Naive thymus-derived CD8-positive, alpha-beta T cell (primary cell): Measurements from ENCODE around the gene FBXW10. TPM values are rescaled to one million over a fixed set of nuclear protein-coding genes. Genes with fewer than 3 reads are reported as not detected.
A peak's percentile ranks its signal among the peaks of the same experiment; 100 is the strongest.
"Not testable (repeated sequence)": the region's sequence is repeated elsewhere in the genome, so short reads cannot be mapped to it uniquely, and the experiment has no call there.

Experiments
- ATAC-seq, 2 donors: fragments of 150-1000 bp; cut with Tn5 transposase in 1 of 2; sonication (Bioruptor Pico), chemical (Tn5 transposase) in 1 of 2; 1 replicate in 1 of 2; 2 replicates in 1 of 2; pipeline ENCODE4 v1.10.0; 2021; ENCODE audit warnings: mild to moderate bottlenecking in 2 of 2, moderate library complexity in 2 of 2
- POLR2A ChIA-PET: fragments of 350-600 bp; sonication (Branson Sonifier 250); formaldehyde crosslinking; loops from one replicate; lab custom pipeline; 2021; ENCODE audit warnings: antibody characterized with exemption; lab: Charles Lee
- DNase-seq, 10 donors: peaks; one replicate each; pipeline versions ENCODE4 v3.0.0 to v3.0.0-alpha.2; 2020 to 2022
- H3K27ac Mint-ChIP-seq, 10 donors: one replicate each; pipeline ENCODE4 v1.8.0; 2020 to 2022; ENCODE audit warnings: mild to moderate bottlenecking in 10 of 10, mixed read lengths in 10 of 10, moderate library complexity in 4 of 10, inconsistent platforms in 1 of 10
- H3K27me3 Mint-ChIP-seq, 5 donors: one replicate each; pipeline ENCODE4 v1.8.0; 2021 to 2022; ENCODE audit warnings: mixed read lengths in 5 of 5
- H3K36me3 Mint-ChIP-seq, 3 donors: one replicate each; pipeline ENCODE4 v1.8.0; 2020 to 2022; ENCODE audit warnings: mixed read lengths in 3 of 3, mild to moderate bottlenecking in 2 of 3, inconsistent platforms in 1 of 3
- H3K4me1 Mint-ChIP-seq, 4 donors: one replicate each; pipeline ENCODE4 v1.8.0; 2021 to 2022; ENCODE audit warnings: mixed read lengths in 4 of 4
- H3K4me3 Mint-ChIP-seq, 10 donors: one replicate each; pipeline ENCODE4 v1.8.0; 2020 to 2022; ENCODE audit warnings: mild to moderate bottlenecking in 10 of 10, mixed read lengths in 10 of 10, moderate library complexity in 6 of 10, inconsistent platforms in 1 of 10
- H3K9me3 Mint-ChIP-seq, 9 donors: one replicate each; pipeline ENCODE4 v1.8.0; 2020 to 2022; ENCODE audit warnings: mixed read lengths in 9 of 9, mild to moderate bottlenecking in 3 of 9, inconsistent platforms in 1 of 9, moderate library complexity in 1 of 9
- polyA plus RNA-seq, 3 donors: library from polyadenylated mRNA; unstranded; fragments of 300-500 nt; fragmentation: Illumina TruSeq; gene quantifications; one replicate each; pipeline ENCODE4 v1.2.3, GENCODE V29; 2021
- total RNA-seq, 8 experiments: library from RNA in 2 of 8; stranded (reverse) in 2 of 8; gene quantifications; one replicate each; pipeline ENCODE4 v1.2.3 and lab custom pipeline; 2021 to 2026

The FBXW10 gene
- total and polyA plus RNA-seq, 5 experiments from 2014 or later = not detected

DNA sequence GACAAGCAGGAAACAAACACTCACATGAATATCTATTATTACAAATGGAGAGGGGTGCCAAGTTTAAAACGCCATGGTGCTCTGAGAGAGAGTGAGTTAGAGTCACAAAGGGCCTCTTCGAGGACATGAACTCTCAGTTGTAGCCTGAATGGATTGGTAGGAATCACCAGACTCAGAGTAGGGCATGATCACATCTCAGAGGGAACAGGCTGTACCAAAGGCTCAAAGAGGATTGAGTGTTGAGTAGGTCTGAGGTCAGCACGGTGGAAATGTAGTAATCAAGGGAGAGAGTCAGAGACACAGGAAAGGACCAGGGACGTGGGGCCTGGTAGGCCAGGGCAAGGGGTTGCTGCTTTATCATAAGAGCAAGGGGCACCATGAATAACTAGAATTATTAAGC, 10.5 kb upstream of the FBXW10 start:
- H3K36me3 Mint-ChIP-seq, H3K27me3 Mint-ChIP-seq: not testable (repeated sequence)
- peak overlapping the region in 1 of 10 donors; percentile 53 for H3K27ac Mint-ChIP-seq

DNA sequence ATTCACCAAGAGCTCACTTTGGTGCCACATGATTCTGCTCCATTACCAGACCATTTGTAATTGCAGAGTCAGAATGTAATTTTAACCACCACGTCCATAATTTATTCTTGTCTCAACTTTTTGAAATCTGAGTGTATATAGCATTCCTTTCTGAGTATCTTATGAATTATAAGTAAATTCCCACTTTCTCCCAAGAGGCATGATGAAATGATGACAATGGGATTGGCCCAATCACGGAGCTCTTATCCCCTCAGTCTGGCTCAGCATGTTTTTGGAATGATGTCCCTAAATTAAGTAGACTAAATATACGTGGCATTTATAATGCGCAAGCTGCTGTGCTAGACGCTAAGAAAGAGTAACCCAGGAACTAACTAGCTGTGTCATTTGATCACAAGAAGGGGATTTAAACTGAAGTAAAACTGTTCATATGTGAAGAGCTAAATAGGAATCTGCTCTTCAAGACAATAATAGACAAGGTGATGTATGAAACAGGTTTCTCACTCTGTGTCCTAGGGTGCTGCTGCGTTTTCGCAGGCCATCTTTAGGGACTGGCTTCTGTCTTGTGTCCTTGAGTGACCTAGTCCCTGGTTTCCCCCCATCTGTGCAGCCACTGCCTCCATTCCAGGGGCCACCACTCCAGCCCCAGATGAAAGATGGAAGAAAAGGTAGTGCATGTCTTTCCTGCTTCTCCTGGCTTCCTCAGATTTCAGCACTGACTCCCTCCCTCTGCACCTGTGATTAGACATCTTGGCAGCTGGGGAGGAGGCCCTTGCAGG, 4.0 kb upstream of the FBXW10 start:
- H3K4me1 Mint-ChIP-seq, H3K4me3 Mint-ChIP-seq, POLR2A ChIA-PET, H3K27ac Mint-ChIP-seq, H3K36me3 Mint-ChIP-seq, H3K9me3 Mint-ChIP-seq, H3K27me3 Mint-ChIP-seq, ATAC-seq, DNase-seq: not testable (repeated sequence)

More for the DNA sequence above, 10.5 kb upstream of the FBXW10 start:
- H3K4me3 Mint-ChIP-seq, DNase-seq, H3K4me1 Mint-ChIP-seq, H3K9me3 Mint-ChIP-seq, POLR2A ChIA-PET, ATAC-seq: not testable (repeated sequence)

DNA sequence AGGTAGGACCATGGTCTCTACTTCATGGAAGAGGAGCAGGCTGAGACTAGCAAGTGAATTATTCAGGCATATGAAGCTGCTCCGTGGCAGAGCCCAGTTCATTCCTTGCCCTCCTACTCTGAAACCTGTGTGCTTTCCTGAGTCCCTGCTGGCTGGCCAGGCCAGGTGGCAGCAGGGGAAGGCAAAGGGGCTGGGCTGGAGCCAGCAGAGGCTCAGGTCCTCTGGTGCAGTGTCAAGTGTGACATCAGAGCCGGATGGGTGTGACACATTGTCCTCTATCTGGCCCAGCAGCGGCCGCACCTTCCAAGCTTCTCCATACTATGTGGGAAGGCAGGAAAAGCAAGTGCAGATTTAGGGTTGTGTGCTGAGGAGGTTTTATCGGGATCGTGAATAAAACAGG, 2.6 kb upstream of the FBXW10 start:
- H3K36me3 Mint-ChIP-seq, POLR2A ChIA-PET, H3K27me3 Mint-ChIP-seq, ATAC-seq, DNase-seq, H3K4me1 Mint-ChIP-seq, H3K27ac Mint-ChIP-seq, H3K4me3 Mint-ChIP-seq, H3K9me3 Mint-ChIP-seq: not testable (repeated sequence)

DNA sequence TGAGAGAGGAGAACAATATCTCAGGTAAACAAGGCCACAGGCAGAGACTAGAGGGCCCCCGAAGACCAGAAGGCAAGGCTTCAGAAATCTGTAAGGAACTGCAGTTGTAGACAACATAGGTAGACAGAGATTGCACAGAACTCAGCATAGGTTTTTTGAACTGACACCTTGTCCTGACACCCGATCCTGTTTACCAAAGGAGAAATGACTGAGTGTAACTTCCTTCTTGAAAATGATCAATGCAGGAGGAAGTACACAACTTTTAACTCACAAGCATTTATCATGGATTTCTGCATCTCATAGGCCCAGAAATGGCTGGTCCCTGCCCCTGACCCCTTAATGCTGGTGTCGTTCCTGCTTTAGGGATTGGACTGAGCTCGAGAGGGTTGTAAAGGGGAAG, 872 bp downstream of the FBXW10 start:
- DNase-seq, H3K9me3 Mint-ChIP-seq, H3K27ac Mint-ChIP-seq, H3K4me3 Mint-ChIP-seq, POLR2A ChIA-PET, H3K4me1 Mint-ChIP-seq, H3K36me3 Mint-ChIP-seq, ATAC-seq, H3K27me3 Mint-ChIP-seq: not testable (repeated sequence)

DNA sequence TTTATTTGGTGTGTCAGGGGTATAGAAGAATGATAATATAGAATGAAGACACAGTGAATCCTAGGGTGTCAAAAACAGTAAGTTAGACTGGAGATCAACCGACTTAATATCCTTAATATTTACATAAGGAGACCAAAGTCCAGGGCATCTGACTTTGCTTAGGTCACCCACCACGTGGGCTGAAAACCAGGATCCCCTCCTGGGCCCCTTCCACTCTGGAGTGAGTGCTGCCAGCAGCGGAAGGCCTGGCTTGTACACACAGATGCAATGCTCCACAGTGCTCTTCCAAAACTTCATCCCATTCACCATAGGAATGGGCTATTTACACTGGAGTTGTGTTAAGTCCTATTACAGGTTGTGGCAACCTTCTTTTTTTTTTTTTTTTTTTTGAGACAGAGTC, 2.7 kb downstream of the FBXW10 start:
- H3K4me3 Mint-ChIP-seq, DNase-seq, H3K27ac Mint-ChIP-seq, H3K27me3 Mint-ChIP-seq, ATAC-seq, H3K4me1 Mint-ChIP-seq, H3K36me3 Mint-ChIP-seq, H3K9me3 Mint-ChIP-seq, POLR2A ChIA-PET: not testable (repeated sequence)

DNA sequence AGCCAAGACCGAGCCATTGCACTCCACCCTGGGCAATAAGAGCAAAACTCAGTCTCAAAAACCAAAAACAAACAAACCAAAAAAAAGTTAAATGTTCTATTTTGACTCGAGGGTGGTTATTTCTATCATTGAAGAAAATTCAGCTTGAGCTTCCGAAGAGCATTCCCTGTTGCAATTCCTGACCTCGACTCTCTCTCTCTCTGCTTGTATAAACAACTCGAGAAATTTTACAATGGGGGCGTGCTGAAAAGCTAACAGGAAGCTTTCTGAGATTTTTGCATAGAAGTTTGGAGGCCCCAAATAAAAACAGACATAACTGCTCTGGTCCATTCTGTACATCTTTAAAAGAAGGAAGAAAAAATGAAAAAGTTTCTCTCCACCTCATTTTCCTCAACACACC, 3.6 kb downstream of the FBXW10 start:
- POLR2A ChIA-PET, H3K4me3 Mint-ChIP-seq, H3K9me3 Mint-ChIP-seq: not testable (repeated sequence)

DNA sequence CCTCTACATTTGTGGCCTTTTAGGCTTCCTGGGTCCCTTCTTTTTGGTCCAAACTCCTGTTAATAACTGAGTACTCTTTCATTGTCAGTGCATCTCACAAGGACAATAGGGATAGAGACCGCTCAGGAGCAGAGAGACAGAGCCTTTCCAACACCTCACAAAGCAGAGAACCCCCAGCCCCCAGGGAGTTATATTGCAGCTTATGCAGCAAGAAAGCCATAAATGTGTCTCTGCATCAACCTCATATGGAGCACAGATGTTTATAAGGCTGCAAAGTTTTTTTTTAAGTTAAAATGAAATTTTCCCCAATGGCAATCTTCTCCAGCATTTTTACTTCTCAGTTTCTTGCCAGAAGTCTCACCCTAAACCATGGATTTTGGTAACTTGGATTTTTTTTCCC, 6.4 kb downstream of the FBXW10 start:
- H3K27ac Mint-ChIP-seq, H3K9me3 Mint-ChIP-seq, POLR2A ChIA-PET, ATAC-seq, H3K4me1 Mint-ChIP-seq, H3K4me3 Mint-ChIP-seq, H3K36me3 Mint-ChIP-seq, DNase-seq, H3K27me3 Mint-ChIP-seq: not testable (repeated sequence)

More for the DNA sequence above, 3.6 kb downstream of the FBXW10 start:
- ATAC-seq, H3K36me3 Mint-ChIP-seq, H3K27ac Mint-ChIP-seq, H3K4me1 Mint-ChIP-seq, DNase-seq, H3K27me3 Mint-ChIP-seq: not testable (repeated sequence)

DNA sequence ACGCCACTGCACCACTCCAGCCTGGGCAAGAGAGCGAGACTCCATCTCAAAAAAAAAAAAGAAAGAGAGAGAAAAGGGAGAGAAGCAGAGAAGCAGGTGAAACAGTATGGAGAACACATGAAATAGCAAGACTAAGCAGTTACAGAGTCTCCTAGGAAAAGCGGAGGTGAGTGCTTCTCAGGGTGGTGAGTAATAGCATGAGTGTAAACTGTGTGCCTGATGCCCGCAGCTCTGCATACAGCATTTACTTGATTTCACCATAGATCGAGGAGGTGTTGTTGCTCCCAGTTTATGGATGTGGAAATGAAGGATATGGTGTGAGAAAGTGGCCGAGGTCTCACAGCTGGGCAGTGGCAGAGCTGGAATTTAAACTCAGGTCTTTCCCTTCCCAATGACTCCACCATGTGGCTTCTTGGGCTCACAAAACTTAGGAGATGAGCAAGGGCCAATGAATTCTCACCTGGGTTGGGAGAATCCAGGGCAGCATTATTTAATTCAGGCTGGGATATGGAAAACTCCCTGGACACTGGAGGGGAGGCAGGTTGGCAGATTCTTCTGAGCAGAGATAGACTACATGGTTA, 10.1 kb downstream of the FBXW10 start:
- DNase-seq, ATAC-seq, POLR2A ChIA-PET, H3K9me3 Mint-ChIP-seq, H3K4me3 Mint-ChIP-seq, H3K36me3 Mint-ChIP-seq, H3K27me3 Mint-ChIP-seq, H3K27ac Mint-ChIP-seq, H3K4me1 Mint-ChIP-seq: not testable (repeated sequence)

DNA sequence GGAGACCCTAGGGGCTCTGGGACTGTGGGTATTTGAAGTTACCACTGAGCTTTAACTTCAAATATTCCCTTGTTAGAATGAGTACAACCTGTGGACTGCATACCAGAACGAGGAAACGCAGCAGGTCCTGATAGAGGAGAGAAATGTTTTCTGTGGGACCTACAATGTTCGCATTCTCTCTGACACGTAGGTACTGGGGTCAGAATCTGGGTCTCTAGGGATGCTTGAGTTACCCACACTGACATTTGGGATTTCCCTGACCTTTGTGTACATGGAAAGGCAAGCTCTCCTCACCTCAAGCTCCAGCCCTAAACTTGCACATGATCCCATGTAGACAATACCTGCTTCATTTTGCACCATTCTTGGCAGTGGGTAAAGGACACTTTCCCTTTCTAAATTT, 12.1 kb downstream of the FBXW10 start:
- ATAC-seq, POLR2A ChIA-PET, DNase-seq, H3K9me3 Mint-ChIP-seq, H3K27ac Mint-ChIP-seq, H3K36me3 Mint-ChIP-seq, H3K27me3 Mint-ChIP-seq, H3K4me3 Mint-ChIP-seq, H3K4me1 Mint-ChIP-seq: not testable (repeated sequence)

DNA sequence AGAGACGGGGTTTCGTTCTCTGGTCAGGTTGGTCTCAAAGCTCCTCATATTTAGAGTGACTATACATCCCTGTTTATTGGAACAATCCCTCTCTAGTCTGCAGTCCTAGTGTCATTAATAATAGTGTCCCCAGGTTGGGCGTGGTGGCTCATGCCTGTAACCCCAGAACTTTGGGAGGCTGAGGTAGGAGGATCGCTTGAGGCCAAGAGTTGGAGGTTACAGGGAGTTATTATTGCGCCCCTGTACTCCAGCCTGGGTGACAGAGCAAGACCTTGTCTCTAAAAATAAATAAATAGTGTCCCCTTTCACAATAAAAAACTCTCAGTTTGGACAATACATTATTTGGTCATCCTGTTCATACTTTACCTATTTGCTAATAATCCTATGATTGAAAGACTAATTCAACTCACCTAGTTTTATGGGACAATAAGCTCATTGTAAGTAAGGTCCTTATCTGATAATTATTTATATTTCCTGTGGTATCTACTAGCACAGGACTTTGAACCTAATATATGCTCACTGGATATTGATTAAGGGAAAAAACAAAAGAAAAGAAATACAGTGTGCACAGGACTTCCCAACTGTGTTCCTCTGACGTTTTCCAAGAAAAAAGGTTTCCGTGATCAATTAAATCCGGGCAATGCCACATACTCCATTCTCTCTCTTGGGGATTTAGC, 13.7 kb downstream of the FBXW10 start:
- H3K36me3 Mint-ChIP-seq, H3K4me1 Mint-ChIP-seq, POLR2A ChIA-PET, ATAC-seq, H3K27me3 Mint-ChIP-seq, DNase-seq, H3K9me3 Mint-ChIP-seq, H3K27ac Mint-ChIP-seq, H3K4me3 Mint-ChIP-seq: not testable (repeated sequence)

DNA sequence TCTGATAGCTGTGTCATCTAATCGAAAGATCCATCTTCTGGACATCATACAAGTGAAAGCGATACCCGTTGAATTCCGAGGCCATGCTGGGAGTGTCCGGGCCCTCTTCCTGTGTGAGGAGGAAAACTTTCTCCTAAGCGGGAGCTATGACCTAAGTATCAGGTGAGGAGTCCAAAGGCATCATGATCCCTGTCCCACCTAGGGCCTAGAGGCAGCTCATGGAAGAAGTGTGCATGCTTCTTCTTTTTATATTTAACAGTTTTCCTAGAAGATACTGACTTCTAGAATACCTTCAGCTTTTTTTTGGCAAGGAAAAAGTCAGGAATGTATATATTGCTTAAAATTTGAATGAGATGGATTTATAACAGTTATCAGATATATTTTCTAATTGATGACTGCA, 14.5 kb downstream of the FBXW10 start:
- H3K27ac Mint-ChIP-seq, H3K4me1 Mint-ChIP-seq, H3K36me3 Mint-ChIP-seq, ATAC-seq, H3K27me3 Mint-ChIP-seq, DNase-seq, H3K4me3 Mint-ChIP-seq, H3K9me3 Mint-ChIP-seq, POLR2A ChIA-PET: not testable (repeated sequence)

DNA sequence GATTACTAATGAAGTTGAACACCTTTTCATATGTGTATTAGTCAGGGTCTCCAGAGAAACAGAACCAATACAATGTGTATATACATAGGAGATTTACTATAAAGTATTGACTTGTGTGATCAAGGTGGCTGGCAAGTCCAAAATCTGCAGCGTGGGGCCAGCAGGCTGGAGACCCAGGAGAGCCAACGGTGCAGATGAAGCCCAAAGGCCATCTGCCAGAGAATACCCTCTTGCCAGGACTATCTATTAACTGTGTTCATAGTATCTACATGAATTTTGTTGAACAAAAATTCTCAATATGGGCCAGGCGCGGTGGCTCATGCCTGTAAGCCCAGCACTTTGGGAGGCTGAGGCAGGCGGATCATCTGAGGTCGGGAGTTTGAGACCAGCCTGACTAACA, 16.4 kb downstream of the FBXW10 start:
- DNase-seq, ATAC-seq, H3K9me3 Mint-ChIP-seq, H3K4me3 Mint-ChIP-seq, POLR2A ChIA-PET, H3K27ac Mint-ChIP-seq, H3K4me1 Mint-ChIP-seq, H3K27me3 Mint-ChIP-seq, H3K36me3 Mint-ChIP-seq: not testable (repeated sequence)

DNA sequence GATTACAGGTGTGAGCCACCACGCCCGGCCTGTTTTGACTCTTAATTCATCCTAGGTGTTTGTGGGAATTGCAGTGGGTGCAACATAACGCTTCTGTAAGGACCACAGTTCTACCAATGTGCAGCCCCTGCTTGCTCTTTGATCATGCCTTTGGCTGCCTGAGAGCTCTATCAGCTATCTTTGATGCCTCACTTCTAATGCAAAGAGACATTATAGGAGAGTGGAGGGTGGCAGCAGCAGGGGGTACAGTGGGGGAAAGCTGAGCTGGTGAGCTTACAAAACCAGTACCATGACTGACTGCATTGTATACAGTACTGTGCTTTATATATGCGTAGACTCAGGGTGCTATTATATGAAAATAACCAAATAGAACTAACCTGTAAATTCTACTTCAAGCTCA, 26.7 kb downstream of the FBXW10 start:
- H3K4me1 Mint-ChIP-seq = peaks cover 4 to 15% (median 6%) of the 10 kb centered on the region in 4 donors
- H3K9me3 Mint-ChIP-seq, H3K27ac Mint-ChIP-seq, POLR2A ChIA-PET, H3K4me3 Mint-ChIP-seq, H3K27me3 Mint-ChIP-seq, H3K36me3 Mint-ChIP-seq, ATAC-seq, DNase-seq: not testable (repeated sequence)
